Stimulated activated CD8-positive, alpha-beta memory T cell treated with anti-CD3 and anti-CD28 coated beads, Interleukin-4, amount 100 ng/mL, for 48 hours (primary cell): ENCODE data around the gene EBP.
"Not testable (repeated sequence)": the region's sequence is repeated elsewhere in the genome, so short reads cannot be mapped to it uniquely, and the experiment has no call there.

Experiments
- DNase-seq: peaks from one replicate; pipeline ENCODE4 v3.0.0-alpha.2; 2020

EBP gene

DNA sequence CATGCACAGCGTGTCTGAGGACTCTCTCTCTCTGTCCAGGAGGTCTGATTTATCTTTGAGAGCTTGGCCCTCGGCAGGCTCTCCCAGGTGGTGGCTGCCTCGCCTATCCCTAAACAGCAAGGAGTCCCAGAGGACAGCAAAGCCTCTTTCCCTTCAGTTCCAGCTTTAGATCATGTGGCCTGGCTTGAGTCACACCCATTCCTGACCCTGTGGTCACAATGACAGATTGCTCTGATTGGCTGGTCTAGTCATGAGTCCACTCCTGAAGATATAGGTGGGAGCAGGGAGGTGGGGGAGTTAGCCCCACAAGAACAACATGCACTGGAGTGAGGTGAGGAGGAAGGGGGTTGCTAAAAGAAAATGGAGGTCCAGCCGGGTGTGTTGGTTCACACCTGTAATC lies 24.9 kb upstream of the EBP start:
- DNase-seq = no peak

DNA sequence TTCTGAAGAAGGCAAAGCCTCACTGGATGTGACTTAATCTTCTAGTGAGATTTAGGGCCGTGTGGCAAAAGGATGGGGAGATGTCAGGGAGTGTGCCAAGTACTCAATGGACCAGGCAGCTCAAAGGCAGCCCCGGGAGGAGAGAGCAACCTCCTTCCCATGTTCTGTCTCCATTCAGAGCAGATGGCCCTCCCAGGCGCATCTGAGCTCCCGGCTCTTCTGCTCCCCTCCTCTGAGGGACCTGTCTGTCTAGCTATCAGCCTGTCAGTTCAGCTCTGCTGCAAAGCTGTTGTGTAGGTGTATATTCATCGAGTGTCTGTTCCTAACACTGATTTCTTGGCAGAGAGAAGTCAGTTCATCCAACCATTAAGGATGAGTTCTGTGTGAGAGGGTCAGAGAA lies 23.7 kb upstream of the EBP start:
- no peak for DNase-seq

GRCh38 chrX:48498374-48498809 lies 23.2 kb upstream of the EBP start:
- no peak for DNase-seq

DNA sequence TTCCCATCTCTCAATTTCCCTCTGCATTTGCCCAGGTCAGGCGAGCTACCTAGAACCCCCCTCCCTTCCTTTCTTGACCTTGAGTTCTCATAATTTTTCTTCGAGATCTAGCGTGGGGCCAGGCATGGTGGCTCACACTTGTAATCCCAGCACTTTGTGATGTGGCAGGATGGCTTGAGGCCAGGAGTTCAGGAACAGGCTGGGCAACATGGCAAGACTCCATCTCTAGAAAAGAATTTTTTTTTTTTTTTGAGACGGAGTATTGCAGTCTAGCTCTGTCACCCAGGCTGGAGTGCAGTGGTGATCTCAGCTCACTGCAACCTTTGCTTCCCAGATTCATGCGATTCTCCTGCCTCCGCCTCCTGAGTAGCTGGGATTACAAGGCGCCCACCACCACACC lies 17.3 kb upstream of the EBP start:
- DNase-seq = no peak

GRCh38 chrX:48505481-48505880 lies 16.1 kb upstream of the EBP start:
- DNase-seq = no peak

- DNase-seq = no peak
Measured at GRCh38 chrX:48507246-48507645, 14.4 kb upstream of the EBP start.

DNA sequence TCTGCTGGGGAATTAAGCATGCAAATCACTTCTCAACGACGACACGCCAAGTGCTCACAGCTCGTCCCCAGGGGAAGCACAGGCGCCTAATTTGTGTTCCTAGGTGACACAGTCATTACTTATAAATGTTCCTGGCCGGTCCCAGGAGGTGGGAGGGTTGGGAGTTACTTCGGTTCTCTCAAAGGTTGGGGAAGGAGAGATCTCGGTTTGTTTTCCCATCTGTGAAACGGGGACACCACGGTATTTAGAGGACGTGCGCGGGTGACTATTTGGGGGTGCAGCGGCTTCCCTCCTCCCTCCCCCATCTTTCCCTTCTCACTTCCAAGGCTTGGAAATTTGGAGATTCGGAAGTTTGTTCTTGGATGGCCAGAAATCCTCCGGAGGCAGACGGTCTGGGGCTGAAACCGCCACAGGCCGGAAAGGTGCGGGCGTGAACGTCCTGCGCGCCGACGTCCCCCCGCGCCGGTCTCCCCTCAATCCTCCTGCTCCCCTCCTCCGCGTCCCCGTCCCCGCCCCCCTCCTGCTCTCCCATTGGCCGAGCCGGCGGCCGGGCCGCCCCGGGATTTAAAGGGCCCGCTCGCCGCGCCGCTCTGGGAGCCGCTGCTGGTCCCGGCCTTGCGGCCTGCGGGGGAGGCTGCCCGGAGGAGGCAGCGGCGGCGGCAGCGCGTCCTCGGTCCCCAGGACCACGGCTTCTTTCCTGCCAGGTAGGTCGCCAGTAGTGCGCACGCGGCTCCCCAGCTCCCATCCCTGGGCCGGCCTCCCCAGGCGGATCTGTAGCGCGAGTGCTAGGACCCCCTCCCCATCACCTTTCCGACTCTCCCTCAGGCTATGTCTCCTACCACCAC lies 13.0 kb upstream of the EBP start, which contains the start of gene PORCN:
TSS of gene PORCN (plus strand) at position 593 of the 845 bp plus-strand sequence. CDS start 829 bp downstream, outside the sequence.
- DNase-seq = peak; percentile 85

DNA sequence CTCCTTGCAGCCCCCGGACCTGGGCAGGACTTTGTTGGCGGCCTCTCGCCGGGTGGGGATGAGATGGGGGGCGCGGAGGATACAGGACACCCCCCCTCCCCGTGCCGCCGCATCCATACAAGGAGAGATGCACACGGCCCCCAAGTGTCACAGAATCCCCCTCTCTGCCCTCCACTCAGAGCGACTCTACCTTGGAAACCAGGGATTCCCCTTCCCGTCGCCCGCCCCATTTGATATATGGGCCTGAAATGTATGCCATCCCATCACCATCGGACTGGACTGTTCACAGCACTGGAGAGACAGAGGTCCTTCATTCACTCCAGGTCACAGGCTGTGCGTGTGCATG lies 12.4 kb upstream of the EBP start:
- peak; percentile 27 for DNase-seq

GRCh38 chrX:48509619-48510018 lies 12.0 kb upstream of the EBP start:
- no peak for DNase-seq

GRCh38 chrX:48511560-48511959 lies 10.0 kb upstream of the EBP start:
- DNase-seq = no peak

- DNase-seq = no peak
Measured at GRCh38 chrX:48512371-48512935, 9.2 kb upstream of the EBP start.

DNA sequence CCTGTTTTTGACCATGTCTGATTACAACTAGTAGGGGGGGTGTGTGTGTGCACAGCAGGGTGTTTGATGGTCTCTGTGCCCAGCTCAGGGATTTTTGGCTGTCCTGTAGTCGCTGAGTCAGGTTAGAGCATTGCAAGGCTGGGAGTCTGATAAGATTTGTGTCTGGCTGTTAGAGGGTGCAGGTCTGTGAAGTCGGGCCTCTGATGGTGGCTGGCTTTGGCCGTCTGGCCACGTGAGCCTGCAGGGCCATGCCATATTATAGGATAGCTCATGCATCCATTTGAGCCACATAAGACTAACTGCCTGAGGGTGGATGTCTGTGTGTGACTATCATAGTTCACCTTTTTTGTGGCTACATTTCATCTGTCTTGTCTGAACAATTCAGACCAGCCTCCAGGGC lies 7.9 kb upstream of the EBP start:
- no peak for DNase-seq

GRCh38 chrX:48514126-48514806 lies 7.3 kb upstream of the EBP start:
- DNase-seq = no peak

GRCh38 chrX:48514868-48515460 lies 6.6 kb upstream of the EBP start:
- DNase-seq = no peak

DNA sequence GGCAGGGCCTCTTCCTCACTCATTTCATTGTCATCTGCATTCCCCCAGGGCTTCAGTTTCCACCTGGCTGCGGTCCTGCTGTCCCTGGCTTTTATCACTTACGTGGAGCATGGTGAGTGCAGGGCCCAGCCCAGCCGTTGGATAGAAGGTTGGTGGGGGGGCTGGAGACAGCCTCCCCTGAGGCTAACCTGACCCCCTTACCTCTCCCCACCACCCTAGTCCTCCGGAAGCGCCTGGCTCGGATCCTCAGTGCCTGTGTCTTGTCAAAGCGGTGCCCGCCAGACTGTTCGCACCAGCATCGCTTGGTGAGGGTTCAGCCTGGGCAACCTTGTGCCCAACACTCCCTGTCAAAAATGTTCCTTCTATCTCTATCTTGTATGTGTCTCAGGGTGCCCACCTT lies 5.8 kb upstream of the EBP start:
- DNase-seq = no peak

DNA sequence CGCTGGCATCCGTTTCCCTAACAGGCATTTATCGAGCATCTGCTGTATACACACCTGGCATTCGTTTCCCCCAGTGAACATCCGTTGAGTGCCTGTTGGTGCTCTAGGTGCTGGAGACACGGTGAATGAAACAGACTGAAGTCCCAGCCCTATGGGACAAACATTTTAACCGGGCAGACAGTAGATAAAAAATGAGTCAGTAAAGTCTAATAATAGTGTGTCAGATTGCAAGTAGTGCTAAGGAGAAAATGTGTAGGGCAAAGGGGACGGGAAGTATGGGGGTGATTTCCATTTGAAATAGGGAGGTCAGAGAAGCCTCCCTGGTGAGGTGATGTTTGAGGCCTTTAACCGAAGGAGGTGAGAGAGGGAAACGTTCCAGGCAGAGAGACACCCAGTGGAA lies 5.3 kb upstream of the EBP start:
- DNase-seq = no peak

DNA sequence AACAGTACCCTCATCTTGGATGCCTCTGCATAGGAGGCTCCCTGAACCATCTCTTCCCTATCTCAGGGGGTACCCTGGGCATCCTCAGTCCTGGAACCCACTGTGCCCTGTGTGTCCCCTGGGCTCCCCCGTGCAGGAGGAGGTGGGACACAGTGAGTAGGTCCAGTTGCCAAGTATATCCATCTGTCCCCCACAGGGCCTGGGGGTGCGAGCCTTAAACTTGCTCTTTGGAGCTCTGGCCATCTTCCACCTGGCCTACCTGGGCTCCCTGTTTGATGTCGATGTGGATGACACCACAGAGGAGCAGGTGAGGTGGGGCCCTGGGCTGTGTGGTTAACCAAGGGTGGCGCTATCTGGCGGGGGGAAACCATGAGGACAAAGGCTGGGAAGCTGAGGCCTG lies 4.6 kb upstream of the EBP start:
- DNase-seq = no peak

DNA sequence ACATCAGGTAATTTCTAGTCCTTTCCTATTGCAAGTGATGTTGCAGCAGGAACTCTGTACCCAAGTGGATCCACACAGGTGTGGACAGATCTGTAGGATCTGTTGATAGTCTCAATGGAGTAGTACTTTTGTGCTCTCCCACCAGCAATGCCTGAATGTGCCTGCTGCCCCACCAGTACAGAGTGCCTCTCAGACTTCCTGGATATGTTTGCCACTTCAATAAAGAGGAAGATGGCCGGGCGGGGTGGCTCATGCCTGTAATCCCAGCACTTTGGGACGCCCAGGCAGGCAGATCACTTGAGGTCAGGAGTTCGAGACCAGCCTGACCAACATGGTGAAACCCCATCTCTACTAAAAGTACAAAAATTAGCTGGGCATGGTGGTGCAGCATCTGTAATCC lies 2.1 kb upstream of the EBP start:
- DNase-seq = not testable (repeated sequence)

- DNase-seq = peak; percentile 31
Measured at GRCh38 chrX:48520455-48520854, 1.2 kb upstream of the EBP start.

DNA sequence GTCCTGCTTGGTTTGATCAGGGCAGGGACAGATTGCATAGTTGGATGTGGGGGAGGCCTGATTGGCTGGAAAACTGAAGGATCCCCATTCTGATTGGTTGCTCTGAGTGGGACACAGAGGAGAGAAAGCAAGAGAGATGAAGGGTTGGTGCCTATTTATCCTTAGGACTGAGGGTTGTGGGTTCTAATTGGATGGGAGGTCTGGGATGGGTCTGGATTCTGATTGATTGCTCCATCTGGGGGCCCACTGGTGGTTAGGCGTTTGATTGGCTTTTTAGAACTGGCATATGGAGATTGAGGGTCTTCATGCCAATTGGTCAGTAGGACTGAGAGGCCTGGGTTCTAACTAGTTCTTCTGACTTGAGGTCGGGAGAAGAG lies 644 bp upstream of the EBP start:
- no peak for DNase-seq

- DNase-seq = no peak
Measured at GRCh38 chrX:48522291-48522690, 683 bp downstream of the EBP start.

DNA sequence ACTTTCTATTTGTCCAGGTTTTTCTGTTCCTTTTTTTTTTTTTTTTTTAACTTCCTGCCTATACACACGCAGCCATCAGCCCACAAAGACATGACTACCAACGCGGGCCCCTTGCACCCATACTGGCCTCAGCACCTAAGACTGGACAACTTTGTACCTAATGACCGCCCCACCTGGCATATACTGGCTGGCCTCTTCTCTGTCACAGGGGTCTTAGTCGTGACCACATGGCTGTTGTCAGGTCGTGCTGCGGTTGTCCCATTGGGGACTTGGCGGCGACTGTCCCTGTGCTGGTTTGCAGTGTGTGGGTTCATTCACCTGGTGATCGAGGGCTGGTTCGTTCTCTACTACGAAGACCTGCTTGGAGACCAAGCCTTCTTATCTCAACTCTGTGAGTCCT lies 2.1 kb downstream of the EBP start:
- no peak for DNase-seq

DNA sequence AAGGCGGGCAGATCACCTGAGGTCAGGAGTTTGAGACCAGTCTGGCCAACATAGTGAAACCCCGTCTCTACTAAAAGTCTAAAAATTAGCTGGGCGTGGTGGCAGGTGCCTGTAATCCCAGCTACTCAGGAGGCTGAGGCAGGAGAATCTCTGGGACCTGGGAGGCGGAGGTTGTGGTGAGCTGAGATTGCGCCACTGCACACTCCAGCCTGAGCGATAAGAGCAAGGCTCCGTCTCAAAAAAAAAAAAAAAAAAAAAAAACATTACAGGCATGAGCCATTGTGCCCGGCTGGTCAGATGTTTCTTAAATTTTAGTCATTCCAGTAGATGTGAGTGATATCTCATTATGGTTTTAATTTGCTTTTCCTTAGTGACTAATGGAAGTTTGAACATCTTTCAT lies 4.2 kb downstream of the EBP start:
- not testable (repeated sequence) for DNase-seq

GRCh38 chrX:48530736-48531135 lies 9.1 kb downstream of the EBP start:
- no peak for DNase-seq
